Measurements from ENCODE around the gene BBS9.
"Not testable (repeated sequence)": the region's sequence is repeated elsewhere in the genome, so short reads cannot be mapped to it uniquely, and the experiment has no call there.

BBS9 gene

DNA sequence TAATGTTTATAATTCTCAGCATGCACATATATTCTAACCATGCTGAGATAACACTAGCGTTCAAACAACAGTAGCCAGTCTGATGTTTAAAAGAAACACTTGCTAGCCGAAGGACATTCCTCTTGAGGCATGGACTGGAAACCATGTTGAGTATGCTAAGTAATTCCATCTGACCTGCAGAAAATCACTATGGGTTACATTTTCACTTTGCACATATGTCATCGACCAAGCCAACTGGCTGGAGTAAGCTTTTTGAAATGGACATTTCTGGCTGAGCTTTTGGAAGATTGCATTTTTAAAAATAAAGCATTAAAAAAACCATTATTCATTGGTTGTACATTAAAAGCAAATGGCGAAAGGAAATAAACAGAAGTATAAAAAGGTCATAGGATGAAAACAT, 88.2 kb downstream of the BBS9 start:
- Histone ChIP-seq H3K4me3 (ENCODE audit: low read depth in 1 of 2, low read length in 1 of 2) (no peak overlapping the region), H3K27ac (no peak overlapping the region), H3K36me3 (no peaks in the 10 kb centered on the region), H3K27me3 (no peaks in the 10 kb centered on the region), H3K4me1 (ENCODE audit: control insufficient read depth in 1 of 2, insufficient read depth in 1 of 2, low read depth in 1 of 2, low read length in 1 of 2) (no peaks in the 10 kb centered on the region), H3K9me3 (no peaks in the 10 kb centered on the region)
- TF ChIP-seq, protein P1, sequence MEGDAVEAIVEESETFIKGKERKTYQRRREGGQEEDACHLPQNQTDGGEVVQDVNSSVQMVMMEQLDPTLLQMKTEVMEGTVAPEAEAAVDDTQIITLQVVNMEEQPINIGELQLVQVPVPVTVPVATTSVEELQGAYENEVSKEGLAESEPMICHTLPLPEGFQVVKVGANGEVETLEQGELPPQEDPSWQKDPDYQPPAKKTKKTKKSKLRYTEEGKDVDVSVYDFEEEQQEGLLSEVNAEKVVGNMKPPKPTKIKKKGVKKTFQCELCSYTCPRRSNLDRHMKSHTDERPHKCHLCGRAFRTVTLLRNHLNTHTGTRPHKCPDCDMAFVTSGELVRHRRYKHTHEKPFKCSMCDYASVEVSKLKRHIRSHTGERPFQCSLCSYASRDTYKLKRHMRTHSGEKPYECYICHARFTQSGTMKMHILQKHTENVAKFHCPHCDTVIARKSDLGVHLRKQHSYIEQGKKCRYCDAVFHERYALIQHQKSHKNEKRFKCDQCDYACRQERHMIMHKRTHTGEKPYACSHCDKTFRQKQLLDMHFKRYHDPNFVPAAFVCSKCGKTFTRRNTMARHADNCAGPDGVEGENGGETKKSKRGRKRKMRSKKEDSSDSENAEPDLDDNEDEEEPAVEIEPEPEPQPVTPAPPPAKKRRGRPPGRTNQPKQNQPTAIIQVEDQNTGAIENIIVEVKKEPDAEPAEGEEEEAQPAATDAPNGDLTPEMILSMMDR (IDR thresholded peaks at IDR 0.05), result no peak

DNA sequence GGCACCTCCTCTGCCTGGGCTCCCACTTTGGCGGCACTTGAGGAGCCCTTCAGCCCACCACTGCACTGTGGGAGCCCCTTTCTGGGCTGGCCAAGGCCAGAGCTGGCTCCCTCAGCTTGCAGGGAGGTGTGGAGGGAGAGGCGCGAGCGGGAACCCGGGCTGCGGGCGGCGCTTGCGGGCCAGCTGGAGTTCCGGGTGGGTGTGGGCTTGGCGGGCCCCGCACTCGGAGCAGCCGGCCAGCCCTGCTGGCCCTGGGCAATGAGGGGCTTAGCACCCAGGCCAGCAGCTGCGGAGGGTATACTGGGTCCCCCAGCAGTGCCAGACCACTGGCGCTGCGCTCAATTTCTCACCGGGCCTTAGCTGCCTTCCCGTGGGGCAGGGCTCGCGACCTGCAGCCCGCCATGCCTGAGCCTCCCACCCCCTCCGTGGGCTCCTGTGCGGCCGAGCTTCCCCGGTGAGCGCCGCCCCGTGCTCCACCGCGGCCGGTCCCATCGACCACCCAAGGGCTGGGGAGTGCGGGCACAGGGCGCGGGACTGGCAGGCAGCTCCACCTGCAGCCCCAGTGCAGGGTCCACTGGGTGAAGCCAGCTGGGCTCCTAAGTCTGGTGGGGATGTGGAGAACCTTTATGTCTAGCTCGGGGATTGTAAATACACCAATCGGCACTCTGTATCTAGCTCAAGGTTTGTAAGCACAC, 89.6 kb downstream of the BBS9 start:
- H3K27ac ChIP-seq; H3K4me3 ChIP-seq (ENCODE audit: low read depth in 1 of 2, low read length in 1 of 2); H3K27me3 ChIP-seq; H3K9me3 ChIP-seq; H3K36me3 ChIP-seq; H3K4me1 ChIP-seq (ENCODE audit: control insufficient read depth in 1 of 2, insufficient read depth in 1 of 2, low read depth in 1 of 2, low read length in 1 of 2): not testable (repeated sequence)

DNA sequence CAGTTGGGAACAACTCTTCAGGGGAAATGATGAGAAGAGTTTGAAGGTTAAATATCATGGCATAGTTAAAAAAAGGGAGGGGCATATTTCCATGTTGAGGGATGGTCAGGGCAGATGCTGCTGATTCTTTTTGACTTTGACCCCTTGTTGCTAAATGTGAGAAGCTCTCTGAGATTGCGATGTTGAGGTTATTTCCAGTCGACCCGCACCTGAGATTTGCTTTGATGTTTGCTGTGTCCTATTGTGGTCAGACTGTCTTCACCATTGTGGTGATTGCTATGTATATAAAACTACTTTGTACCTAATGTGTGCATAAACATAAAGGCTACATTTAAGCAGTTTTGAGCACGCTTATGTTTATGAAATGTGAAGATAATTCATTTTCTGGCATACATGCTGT, 90.9 kb downstream of the BBS9 start:
- no peak overlapping the region for H3K27ac ChIP-seq
- no peaks in the 10 kb centered on the region for H3K27me3 ChIP-seq
- H3K9me3 ChIP-seq, result no peaks in the 10 kb centered on the region
- TF ChIP-seq, protein P1 (IDR thresholded peaks at IDR 0.05), result no peak
- H3K4me1 ChIP-seq (ENCODE audit: control insufficient read depth in 1 of 2, insufficient read depth in 1 of 2, low read depth in 1 of 2, low read length in 1 of 2), result no peaks in the 10 kb centered on the region
- no peak overlapping the region for H3K4me3 ChIP-seq (ENCODE audit: low read depth in 1 of 2, low read length in 1 of 2)
- no peaks in the 10 kb centered on the region for H3K36me3 ChIP-seq

DNA sequence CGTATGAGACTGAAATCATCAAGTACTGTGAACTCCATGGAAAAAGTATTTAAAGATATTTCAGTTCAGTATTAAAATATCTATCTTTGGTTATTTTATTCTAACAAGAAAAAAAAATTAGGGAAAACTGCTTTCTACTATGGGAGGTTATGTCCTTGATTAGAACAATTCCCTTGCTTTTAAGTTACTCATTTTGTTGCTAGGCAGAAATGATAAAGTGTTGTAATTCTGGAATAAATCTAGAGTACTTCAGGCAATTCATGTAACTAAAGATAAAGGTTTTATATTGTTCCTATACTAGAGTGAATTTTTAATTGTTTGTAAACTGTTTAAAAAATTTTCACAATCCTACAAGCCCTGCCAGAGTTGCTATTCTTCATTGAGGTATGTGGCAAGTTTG, 92.0 kb downstream of the BBS9 start:
- no peaks in the 10 kb centered on the region for H3K9me3 ChIP-seq

DNA sequence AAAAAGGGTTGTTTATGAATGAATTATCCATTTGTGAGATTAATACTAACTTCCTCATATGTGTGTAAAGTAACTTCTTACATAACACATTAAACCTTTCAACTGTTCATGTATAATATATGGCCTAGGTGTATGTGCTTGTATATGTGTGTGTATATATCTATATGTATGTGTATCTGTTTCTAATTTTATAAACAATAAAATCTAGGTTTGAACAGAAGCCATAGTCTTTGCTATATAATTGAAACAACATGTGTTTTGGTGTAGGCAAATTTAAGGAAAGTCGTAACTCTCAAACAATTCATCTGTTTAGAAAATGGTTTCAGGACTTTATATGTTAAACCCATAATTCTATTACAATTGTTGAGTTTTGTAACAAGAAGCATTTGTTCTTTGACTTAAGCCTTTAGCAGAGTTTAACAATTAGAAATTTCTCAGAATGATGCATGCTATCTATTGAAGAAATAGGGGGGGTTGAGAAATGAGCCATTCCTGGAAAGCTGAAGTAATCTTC, 103.3 kb downstream of the BBS9 start:
- no peaks in the 10 kb centered on the region for H3K4me1 ChIP-seq (ENCODE audit: control insufficient read depth in 1 of 2, insufficient read depth in 1 of 2, low read depth in 1 of 2, low read length in 1 of 2)
- no peak overlapping the region for H3K4me3 ChIP-seq (ENCODE audit: low read depth in 1 of 2, low read length in 1 of 2)
- TF ChIP-seq, protein P1 (IDR thresholded peaks at IDR 0.05), result no peak
- H3K36me3 ChIP-seq, result no peaks in the 10 kb centered on the region
- H3K27ac ChIP-seq, result no peak overlapping the region
- H3K27me3 ChIP-seq, result no peaks in the 10 kb centered on the region
- H3K9me3 ChIP-seq, result no peaks in the 10 kb centered on the region

More for the DNA sequence above, 92.0 kb downstream of the BBS9 start:
- no peaks in the 10 kb centered on the region for H3K36me3 ChIP-seq
- H3K27ac ChIP-seq, result no peak overlapping the region
- no peaks in the 10 kb centered on the region for H3K4me1 ChIP-seq (ENCODE audit: control insufficient read depth in 1 of 2, insufficient read depth in 1 of 2, low read depth in 1 of 2, low read length in 1 of 2)
- no peak overlapping the region for H3K4me3 ChIP-seq (ENCODE audit: low read depth in 1 of 2, low read length in 1 of 2)
- TF ChIP-seq, protein P1 (IDR thresholded peaks at IDR 0.05), result no peak
- no peaks in the 10 kb centered on the region for H3K27me3 ChIP-seq

DNA sequence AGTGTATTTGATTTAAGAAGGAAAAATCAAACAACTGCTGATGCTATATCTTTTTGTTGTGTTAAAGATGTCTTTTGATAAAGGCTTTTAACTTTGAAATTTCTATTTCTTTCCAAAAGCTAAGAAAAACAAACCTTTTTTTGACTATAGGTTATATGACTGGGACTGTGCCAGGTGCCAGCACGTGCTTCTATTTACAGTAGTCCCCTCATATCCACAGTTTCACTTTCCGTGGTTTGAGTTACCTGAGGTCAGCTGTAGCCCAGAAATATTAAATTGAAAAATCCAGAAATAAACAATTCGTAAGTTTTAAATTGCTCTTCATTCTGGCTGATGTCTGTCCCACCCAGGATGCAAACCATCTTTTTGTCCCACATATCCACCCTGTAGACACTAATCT, 104.3 kb downstream of the BBS9 start:
- Histone ChIP-seq H3K9me3 (no peaks in the 10 kb centered on the region), H3K4me3 (ENCODE audit: low read depth in 1 of 2, low read length in 1 of 2) (no peak overlapping the region), H3K27me3 (no peaks in the 10 kb centered on the region), H3K36me3 (no peaks in the 10 kb centered on the region), H3K27ac (no peak overlapping the region), H3K4me1 (ENCODE audit: control insufficient read depth in 1 of 2, insufficient read depth in 1 of 2, low read depth in 1 of 2, low read length in 1 of 2) (no peaks in the 10 kb centered on the region)
- TF ChIP-seq, protein P1 (IDR thresholded peaks at IDR 0.05), result no peak
